GM12875 (cell line): Measurements from ENCODE around the gene MBP.

Source experiments
- H3K4me3 ChIP-seq: one replicate; pipeline ENCODE4 v1.5.1; 2011; ENCODE audit warnings: low read depth, low read length, control low read depth
- CTCF ChIP-seq: IDR thresholded peaks from 2 replicates; pipeline ENCODE4 v1.5.1; 2011; ENCODE audit warnings: low read depth, mild to moderate bottlenecking, control low read depth, inconsistent platforms, low read length, moderate library complexity, borderline replicate concordance; ENCODE audit not compliant: insufficient read depth

MBP gene

DNA sequence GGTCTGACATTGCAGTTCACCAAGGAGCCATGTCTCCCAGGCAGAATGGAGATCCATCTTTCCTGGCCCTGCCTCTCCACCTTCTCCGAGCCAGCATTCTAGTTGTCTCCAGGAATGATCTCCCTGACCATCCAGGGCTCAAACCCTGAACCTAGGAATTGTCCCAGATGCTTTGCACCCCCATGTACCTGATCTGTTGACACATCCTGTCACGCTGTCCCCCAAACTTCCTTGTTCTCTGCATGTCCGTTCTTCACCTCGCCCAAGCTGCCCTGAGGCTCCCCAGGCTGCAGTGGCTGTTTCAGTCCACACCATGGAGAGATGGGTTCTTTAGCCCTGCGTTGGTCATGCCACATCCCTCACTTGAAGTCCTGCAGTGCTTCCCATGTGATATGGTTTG, 7.0 kb upstream of the MBP start:
- no peak for TF ChIP-seq CTCF
- no peak overlapping the region for H3K4me3 ChIP-seq

DNA sequence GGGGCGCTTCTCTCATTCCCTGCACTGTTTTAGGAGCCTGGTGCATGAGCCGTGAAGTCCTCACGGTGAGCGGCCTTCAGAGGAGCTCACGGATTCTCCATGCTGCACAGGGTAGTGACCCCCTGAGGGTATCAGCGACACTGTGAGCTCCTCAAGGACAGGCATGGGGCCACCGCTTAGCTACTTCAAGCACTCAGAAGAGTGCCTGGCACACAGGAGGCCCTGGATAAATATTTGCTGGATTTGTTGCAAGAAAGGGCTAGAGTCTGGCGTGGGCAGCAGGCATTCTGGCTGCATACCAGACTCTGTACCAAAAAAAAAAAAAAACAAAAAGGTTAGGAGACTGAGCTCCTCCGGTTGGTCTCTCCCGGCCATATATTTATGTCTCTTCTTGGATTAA, 5.7 kb upstream of the MBP start:
- TF ChIP-seq CTCF, result no peak
- H3K4me3 ChIP-seq, result no peak overlapping the region

DNA sequence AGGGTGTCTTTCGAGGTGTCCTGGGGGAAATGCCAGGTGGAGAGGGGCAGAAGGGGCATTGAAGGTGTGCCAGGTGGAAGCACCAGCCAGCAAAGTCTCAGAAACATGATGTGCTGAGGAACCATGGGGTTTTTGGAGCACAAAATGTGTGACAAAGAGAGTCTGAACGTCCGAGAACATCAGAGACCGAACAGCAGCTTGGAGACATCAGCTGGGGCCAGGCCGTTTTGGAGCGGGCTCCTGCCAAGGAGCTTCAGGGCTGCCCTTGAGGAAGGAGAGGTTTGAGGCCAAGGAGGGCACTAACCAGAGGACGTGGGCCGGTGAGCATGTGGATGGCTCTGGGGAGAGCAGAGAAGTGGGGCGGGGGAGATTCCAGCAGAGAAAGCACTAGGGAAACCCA, 5.3 kb upstream of the MBP start:
- no peak for TF ChIP-seq CTCF
- H3K4me3 ChIP-seq, result no peak overlapping the region

- no peak overlapping the region for H3K4me3 ChIP-seq
- no peak for TF ChIP-seq CTCF
These were observed 4.5 kb upstream of the MBP start for GRCh38 chr18:77136871-77137665.

- H3K4me3 ChIP-seq, result no peak overlapping the region
- no peak for TF ChIP-seq CTCF
These were observed 3.6 kb upstream of the MBP start for GRCh38 chr18:77136076-77136718.

DNA sequence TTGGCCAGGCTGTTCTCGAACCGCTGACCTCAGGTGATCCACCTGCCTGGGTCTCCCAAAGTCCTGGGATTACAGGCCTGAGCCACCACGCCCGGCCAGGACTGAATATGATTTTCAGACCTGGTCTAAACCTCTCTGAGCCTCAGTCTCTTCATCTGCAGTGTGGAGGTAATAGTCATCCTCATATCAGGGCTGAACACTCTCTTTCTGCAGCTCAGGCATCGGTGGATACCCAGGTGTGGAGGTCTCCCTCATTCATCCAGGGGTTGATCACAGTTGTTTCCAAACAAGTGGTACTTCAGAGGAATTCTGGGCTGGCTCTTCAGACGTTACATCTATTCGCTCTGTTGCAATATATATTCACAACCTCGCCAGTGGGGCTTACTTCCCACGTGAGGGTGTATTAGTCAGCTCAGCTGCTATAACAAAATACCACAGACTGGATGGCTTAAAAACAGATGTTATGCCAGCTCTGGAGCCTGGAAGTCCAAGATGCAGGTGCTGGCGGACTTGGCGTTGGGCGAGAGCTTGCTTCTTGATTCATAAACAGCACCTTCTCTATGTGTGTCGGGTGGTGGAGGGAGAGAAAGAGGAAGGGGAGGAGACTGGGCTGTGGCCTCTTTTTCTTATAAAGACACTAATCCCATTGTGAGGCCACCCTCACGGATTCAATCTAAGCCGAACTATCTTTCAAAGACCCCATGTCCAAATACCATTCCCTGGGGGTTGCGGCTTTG, 2.9 kb upstream of the MBP start:
- no peak for TF ChIP-seq CTCF
- no peak overlapping the region for H3K4me3 ChIP-seq
